ENCODE results near the gene BID.

BID gene

DNA sequence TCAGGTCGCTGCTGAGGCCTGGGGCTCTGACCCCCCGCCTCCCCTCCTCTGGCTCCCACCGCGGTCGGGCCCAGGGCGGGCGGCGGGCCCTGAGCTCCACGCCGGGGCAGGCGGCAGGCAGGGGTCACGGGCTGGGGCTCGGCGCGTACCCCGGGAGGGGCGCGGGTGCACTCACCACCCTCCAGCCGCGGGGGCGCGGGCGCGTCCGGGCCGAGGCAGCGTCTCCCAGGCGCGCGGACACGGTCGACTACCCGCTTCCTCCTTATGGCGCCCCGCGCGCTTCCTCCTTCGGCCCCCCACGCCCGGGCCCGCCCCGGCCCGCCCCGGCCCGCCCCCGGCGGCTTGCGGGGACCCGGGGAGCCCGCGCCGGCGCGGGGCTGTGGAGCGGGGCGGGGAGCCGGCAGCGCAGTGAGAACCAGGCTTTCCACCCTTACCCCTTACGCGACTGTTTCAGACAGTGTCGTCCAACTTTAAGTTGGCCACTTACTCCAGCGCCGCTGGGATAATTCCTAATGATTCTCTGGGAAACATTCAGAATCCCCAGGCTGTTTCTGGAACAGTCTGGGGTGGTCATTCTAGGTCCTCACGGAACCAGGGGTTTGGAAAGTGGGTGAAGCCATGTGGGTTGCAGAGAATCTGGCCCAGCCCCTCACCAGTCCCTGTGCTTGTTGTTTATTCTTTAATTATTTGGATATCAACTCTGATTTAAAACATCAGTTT, at the start of gene BID:
Gene BID, minus strand, starts transcription at position 264 of the 720 bp plus-strand sequence. CDS start 24,353 bp downstream, outside the sequence.
- peak; percentile 68 for DNase-seq (ENCODE audit: low spot score)

DNA sequence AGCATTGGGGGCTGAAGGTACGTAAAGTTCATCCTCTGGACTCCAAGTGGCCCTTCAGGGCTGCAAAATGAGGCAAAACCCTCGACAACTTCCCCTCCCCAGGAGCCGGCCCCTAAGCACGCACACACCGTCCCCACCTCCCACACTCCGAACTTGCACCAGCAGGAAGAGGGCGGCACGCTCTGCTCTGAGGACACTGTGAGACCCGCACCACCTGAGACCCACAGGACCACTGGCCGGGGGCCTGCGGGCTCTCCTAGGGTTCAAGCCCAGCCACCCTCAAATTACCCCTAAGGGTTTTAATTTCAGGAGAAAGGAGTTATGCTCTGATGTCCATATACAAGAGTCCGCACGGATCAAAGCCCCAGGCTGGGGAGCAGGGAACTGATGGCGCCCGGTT, 49.7 kb upstream of the BID start:
- DNase-seq (ENCODE audit: low spot score), result no peak

DNA sequence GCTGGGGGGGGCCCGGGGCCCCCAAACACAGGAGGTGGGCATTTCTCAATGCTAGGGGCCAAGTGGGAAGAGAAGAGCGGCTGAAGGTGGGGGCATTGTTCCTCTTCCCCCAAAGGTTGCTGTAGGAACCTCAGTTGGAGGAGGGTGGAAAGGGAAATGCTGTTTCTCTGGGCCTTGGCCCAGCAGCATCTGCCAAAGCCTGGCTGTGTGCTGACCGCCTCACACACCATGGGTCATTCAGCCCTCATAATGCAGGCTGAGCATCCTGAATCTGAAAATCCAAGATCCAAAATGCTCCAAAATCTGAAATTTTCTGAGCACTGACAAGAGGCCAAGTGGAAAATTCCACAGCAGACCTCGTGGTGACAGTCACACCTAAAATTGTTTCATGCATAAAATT, 49.0 kb upstream of the BID start:
- DNase-seq (ENCODE audit: low spot score), result no peak

DNA sequence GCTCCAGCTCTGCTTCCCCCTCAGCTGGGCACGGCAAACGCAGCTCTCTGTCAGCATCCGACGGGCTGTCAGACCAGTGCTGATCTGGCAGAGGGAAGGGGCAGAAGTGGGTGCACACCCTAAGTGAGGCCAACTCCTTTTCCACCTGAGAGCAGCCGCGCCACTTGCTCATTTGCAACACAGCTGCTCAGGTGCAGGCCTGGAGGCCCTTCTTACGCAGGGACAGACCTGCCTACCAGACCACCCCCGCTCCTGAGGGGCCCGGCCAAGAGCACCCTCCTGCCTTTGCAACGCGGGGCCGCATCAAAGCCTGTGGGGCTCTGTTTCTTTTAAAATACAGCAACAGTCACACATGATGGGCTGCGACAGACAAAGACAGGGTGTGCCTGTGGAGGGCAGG, 47.8 kb upstream of the BID start:
- DNase-seq (ENCODE audit: low spot score), result no peak

DNA sequence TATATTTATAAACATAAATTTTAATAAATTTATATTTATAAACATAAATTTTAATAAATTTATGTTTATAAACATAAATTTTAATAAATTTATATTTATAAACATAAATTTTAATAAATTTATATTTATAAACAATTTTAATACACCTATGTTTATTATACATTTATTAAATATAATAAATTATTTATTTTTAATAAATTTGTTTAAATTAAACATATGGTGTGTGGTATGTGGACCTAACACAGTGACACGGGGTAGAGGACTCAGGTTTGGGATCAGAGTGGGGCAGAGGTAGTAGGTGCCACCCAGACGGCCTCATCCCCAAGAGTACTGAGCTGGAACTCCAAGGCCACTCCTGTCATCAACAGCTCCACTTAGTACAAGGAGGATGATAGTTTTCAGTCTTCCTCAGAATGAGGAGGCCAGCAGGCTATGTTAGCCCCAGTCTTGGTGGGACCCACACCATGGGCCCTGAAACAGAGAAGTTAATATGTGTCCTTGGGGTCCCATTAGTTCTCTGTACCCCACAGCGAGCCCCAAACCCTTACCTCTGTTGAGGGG, 46.7 kb upstream of the BID start:
- no peak for DNase-seq (ENCODE audit: low spot score)

DNA sequence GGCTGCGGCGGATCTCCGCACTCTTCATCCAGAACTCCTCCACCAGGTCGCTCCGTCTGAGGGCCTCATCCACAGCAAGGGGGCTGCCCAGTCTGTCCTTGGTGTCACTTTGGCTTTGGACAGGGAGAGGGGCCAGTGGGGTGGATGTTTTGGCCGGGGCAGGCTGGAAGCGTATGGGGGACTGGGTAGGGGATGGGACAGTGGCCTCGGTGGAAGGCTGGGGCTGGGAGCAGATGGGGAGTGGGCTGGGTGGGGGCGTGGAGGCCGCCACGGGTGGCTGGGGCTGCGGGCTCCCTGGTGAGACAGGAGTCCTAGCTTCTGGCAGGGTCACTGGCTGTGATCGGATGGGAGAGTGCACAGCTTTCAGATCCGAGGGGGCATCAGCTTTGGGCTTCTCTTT, 44.4 kb upstream of the BID start:
- no peak for DNase-seq (ENCODE audit: low spot score)

DNA sequence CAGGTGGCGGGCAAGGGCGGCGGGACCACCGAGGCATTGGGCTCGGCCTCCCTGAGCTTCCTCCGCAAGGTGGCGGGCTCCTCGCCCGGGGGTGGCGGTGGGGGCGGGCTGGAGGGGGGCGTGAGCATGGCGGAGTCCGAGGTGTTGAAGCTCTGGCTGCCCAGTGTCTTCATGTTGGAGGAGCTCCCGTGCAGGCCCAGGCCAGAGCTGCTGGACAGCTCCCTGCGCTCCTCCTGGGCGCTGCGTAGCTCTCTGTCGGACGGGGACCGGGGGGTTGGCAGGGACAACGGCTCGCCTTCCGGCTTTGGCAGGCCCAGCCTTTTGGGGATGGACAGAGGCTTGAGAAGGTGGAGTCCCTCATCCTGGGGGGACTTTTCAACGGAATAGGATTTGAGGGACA, 43.9 kb upstream of the BID start:
- no peak for DNase-seq (ENCODE audit: low spot score)

DNA sequence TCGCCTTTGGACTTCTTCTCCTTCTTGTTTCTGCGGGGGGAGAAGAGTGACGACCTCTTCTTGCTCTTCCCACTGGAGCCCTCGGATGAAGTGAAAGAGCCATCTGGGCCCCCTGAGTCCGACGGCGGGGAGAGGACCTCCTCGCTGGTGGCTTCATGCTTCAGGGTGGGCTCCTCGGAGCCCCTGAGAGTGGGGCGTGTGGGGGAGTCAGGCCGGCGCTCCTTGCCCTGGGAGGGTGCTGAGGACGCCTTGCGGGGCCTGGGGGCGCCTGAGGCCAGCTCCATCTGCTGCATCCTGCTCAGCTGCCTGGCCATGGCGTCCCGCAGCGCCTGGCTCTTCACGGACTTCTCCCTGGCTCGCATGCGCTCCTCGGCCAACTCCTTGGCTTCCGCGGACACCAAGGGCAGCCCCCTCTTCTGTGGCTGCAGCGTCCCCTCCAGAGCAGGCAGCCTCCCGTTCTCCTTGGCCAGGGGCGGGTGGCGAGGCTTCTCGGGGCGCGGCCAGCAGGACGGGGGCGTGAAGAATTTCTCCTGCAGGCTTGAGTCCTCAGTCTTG, 43.3 kb upstream of the BID start:
- no peak for DNase-seq (ENCODE audit: low spot score)

DNA sequence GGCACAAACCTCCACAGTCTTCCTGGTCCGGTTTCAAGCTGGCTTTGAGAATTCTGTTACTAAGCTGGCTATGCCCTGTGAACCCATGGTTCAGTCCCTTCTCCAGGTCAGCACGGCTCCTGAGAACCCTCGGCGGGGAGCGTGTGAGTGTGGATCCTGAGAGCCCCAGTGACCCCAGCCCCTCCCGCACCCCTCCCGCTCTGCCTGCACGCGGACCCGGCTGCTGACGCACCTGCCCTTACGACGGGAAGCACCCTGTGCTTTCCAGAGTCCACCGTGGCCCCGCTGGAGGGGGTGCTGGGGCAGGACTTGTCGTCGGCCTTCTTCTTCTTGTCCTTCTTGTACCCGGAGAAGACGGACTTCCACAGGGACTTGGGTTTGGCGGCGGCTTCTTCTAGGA, 42.8 kb upstream of the BID start:
- no peak for DNase-seq (ENCODE audit: low spot score)

DNA sequence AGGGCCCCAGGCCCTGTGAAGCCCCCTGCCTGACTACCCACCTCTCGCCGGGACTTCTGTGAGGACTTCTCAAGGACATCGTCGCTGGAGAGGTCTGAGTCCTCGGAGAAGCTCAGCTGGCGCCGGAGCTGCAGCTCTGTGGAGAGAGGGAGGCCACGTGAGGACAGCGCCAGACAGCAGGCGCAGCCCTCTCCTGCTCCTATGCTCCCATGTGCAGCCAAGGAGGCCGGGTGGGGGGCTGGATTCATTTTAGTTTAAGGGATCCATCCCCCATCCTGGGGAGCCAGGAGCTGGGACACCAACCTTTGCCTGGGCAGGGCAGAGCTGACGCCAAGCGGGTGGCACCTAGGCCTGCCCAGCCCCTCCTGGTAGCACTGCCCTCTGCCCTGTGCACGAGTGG, 42.4 kb upstream of the BID start:
- DNase-seq (ENCODE audit: low spot score), result no peak

DNA sequence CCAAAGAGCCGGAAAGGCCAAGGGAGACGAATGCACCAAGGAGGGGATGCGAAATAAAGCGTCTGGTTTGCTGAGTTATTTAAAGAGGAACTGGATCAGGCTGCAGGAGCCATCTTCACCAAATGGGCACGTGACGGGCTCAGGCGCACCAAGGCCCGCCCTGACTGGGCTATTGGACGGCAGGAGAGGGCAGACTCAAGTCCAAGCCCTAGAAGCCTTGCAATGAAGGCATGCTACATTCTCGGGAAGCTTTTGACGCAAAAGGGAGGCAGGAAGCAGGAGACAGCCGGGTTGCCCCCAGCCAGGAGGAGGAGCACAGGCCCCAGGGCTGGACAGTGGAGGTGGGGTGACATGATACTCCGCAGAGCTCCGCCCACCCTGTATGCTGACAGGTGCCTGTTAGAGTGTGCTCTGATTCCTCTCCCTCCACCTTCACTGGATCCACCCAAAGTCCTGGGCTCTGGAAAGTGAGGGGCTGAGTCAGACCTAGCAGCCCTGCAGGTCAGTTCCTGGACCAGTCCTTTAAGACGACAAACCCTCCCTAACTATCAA, 41.5 kb upstream of the BID start:
- DNase-seq (ENCODE audit: low spot score), result no peak

DNA sequence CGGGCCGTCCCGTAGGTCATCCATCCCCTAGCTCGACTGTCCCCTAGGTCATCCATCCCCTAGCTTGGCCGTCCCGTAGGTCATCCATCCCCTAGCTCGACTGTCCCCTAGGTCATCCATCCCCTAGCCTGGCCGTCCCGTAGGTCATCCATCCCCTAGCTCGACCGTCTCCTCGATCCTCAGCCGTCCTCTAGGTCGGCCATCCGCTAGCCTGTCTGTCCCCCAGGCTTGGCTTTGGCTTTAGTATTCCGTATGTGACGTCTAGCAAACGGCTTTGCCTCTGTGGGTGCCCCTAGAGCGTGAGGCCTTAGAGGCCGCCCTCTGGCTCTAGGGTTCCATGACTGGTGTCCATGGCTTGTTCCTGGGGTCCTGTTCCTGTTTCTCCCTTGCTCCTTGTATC, 40.6 kb upstream of the BID start:
- no peak for DNase-seq (ENCODE audit: low spot score)

DNA sequence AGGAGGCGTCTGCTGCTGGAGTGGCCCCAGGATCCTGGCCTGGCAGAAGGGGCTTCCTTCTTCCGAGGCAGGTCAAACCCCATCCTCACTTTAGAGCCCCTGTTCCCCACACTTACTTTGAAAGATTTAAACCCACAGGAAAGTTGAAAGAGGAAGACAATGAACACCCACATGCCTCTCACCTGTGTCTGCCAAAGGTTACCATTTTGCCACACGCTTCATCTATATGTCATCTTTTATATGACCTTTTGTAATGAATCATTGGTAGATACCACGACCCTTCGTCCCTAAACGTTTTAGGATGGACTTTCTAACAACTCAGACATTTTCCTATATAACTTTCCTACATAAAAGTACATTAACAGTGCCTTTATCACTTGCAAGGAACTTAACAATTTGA, 39.8 kb upstream of the BID start:
- DNase-seq (ENCODE audit: low spot score), result no peak

DNA sequence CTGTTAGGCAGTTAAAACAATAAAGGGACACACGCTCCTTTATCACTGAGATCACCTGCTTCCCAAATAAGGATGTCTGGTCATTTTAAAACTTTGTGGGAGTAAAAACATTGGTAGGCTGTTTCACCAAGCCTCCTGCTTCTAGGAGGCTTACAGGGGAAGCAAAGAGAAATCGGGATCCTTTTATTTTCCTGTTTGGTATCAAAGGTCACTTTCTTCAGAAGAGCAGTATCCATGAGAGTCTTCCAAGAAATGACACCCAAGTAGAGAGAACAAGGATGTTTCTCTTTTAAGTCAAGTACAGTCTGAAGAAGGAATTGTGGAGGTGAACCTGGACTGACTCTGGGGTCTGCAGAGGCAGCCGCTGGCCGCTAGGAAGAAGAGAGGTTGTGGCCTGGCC, 36.9 kb upstream of the BID start:
- DNase-seq (ENCODE audit: low spot score), result no peak

DNA sequence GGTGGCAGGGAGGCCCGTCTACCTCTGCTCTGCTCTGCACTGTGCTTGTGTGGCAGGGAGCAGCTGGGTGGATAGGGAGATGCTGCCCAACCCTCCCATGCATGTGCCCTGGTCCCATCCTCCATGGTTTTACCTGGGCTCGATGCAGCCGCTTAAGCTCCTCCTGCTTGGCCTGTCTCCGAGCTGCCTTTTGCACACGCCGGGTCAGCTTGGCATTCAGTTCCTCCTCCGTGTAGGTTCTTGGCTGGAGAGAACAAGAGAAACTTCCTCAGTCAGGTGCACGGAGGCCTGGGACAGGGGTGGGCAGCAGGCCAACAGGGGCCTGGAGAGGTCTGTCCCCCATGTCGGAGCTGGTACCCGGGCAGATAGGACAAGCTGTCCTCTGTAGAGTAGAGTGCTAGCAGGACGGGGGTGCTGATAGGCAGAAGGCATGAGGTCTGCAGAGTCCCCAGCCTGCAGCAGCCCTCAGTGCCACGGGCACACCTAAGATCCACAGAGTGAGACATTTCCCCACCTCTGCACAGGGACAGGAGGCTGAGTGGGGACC, 36.4 kb upstream of the BID start:
- no peak for DNase-seq (ENCODE audit: low spot score)

DNA sequence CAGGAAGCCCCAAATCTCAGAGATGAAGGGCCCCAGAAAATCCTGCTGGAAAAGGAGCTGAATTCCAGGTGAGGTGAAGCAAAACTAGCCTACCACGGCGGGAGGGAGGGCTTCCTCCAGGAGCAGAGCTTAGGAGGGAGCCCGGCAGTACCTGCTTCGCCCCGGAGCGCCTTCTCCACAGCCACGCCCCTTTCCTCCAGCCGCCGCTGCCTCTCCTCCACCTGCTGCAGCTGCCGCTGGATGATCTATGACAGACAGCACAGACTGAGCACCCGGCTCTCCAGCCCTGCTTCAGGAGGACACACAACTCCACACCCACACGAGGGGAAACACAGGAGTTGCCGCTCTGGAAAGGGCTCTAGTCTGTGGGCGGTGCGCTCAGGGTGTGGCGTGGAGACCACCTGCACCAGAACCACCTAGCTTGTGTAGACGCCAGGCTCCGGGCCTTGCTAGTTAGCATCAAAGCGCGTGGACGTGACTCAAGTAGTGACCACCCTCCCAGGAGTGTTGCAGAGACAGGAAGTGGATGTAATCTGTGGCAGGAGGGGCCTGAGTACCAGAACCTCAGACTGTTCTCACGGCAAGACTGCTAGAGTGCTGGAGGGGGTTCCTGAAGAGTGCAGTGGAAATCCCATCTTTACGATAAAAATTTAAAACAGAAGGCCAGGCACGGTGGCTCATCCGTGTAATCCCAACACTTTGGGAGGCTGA, 34.6 kb upstream of the BID start:
- DNase-seq (ENCODE audit: low spot score), result no peak

DNA sequence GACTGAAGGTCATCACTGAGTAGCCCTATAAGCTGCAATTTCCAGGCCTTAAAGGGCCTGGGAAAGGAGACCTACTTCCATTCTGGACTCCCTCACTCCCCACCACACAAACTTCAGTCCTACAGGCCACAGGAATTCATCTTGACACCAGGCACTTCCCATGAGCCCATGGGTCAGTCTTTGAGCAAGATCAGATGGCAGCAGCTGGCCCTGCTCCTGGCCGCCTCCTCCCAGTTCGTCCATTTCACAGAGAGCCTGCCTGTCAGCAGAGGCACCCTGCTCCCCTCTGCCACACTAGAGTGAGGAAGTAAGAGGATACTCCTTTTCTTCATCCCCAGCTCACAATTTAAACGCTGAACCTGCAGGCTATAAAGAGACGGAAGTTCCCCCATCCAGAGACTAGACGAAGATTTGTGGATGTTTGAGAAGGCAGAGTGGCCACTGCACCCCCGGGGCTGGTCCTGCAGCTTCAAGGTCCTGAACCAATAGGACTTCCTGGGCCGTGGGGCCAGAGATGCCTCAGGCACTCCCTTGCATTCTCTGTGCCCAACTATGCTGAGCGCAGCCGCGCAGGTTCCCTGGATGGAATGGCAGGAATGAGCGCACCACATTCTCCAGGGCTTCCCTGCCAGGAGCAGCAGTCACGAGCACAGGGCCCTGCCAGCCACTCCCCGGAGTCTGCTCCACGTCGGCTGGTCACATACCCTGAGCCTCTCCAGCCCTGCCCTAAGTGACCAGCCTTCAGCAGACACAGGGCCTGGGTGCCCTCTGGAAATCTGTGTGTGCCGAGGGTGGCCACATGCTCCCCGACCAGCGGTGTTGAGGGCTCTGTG, 33.5 kb upstream of the BID start:
- DNase-seq (ENCODE audit: low spot score), result no peak

DNA sequence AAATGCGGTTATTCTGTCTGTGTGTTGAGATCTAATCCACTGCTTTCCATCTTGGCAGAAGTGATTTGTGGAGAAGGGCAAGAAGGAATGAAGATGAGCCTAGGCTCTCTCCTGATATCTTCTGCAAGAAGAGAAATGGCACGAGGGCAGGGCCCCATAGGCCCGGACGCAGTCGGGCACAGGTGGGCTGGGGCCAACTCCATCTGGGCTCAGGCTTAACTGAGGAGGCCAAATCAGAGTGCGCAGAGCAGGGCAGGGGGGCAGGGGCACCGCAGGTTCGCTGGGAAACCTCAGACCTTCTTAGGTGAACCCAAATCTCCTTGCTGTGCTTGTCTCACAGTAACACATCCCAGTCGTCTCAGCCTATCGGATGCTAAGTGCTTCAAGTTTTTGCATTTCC, 32.8 kb upstream of the BID start:
- DNase-seq (ENCODE audit: low spot score), result no peak

DNA sequence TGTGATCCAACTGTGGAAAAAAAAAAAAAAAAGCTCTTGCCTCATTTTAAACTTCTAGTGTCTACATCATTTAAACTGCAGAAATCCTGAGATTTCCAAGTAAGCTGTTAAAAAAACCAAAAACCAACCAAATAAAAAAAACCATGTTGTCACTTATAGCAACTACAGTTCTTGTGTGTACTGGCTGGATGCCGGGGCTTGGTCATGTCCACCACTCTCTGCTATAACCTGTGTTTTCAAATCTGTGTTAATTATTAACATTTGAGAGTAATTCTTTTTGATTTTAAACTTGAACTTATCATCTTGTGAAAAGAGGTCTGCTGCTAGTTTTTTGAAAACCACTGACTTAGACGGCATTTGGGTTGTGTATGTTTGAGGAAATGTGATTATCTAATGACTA, 32.2 kb upstream of the BID start:
- no peak for DNase-seq (ENCODE audit: low spot score)

DNA sequence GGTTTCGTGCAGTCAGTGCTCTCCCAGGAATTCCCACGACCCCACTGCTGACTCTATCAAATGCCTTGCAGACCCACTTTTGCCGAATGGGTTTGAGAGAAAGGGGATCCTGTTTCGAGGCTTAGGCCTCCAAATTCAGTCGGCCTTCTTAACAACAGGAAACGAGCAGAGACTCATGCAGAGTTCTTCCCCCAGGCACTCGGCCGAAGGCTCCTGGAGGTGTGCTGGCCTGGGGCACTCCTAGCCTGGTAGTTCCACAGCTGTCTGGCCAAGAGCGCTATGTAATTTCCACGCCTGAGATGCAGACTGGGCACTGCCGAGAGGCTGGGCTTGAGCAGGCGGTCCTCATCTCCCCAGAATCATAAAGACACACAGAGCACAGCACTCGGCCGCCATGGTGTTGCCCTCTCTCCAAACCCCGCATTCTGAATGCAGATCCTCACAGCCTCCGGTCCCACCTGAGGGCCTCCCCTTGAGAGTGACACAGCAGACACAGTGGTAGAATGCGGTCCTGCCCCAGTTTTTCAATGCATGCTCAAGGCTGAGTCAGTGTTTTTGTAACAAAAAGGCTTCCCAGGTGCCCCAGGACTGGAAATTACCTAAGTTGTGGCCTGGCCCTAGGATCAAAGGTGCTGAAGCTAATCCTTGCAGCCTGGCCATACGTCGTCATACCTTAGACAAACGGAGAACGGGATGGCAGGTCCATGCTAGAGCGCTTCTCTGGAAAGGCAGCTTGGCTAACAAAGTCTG, 30.2 kb upstream of the BID start:
- DNase-seq (ENCODE audit: low spot score), result no peak
